HS-5 (cell line): ENCODE data around the gene CEP170B.
"Not testable (repeated sequence)": the region's sequence is repeated elsewhere in the genome, so short reads cannot be mapped to it uniquely, and the experiment has no call there.

ENCODE experiments used
- DNase-seq: peaks from one replicate; pipeline ENCODE4 v3.0.0-alpha.2; 2012; ENCODE audit warnings: low read depth

The CEP170B gene

GRCh38 chr14:104891664-104892530, 26.8 kb downstream of the CEP170B start:
- no peak for DNase-seq

GRCh38 chr14:104892531-104893434, 27.7 kb downstream of the CEP170B start:
- no peak for DNase-seq

- no peak for DNase-seq
These were observed 28.6 kb downstream of the CEP170B start for GRCh38 chr14:104893435-104894207.

DNA sequence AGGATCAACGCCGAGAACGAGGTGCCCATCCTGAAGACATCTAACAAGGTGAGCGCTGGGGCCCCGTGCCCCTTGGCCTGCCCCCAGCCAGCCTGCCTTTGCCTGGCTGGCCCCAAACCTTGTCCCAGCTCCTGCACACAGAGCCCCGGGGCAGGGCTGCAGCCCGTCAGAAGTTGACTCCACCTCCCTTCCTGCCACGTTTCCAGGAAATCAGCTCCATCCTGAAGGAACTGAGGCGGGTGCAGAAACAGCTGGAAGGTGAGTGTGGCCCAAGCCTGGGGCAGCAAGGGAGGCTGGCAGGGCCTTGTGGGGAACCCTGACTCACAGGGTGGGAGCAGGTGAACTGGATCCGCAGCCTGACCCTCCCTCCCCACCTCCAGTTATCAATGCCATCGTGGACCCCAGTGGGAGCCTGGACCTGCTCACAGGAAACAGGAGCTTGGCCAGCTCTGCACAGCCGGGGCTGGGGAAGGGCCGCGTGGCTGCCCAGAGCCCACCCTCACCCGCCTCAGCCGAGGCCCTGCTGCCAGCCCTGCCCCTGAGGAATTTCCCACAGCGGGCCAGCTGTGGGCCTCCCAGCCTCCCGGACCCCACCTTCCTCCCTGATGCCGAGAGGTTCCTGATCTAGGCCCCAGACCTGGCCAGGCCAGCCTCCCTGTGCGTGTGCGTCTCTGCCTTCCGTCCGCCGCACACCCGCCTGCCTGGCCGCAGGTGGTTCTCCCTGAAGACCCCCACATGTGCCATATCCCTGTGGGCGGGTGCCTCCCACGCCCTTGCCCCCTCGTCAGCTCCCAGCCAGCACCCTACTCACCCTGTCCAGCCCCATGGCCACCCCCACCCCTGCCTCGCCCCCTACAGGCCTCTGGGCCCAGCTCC, 29.5 kb downstream of the CEP170B start:
- no peak for DNase-seq

DNA sequence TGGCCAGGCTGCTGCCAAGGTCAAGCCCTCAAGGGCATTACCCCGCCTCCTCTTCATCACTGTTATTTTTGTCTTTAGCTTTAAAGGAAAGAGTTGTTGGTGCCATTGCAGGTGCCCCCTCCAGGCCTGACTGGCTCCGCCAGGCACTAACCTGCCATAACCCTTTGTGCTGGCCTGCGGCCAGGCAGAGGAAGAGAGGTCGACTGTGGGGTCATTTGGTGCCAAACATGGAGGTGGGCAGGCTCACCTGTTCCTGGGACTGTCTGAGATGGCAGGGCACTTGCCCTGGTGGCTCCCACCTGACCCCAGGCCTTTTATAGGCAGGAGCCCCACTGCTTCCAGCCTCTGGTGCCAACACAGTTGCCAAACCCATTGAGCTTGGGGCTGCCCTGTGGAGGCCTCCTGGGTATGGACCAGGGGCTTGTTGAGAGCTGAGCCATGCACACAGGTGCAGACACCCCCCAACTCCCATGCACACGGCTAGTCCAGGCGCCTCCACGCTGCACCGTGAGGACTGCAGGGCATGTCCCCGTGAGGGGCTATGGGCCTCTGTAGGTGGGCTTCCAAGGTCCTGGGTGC, 30.2 kb downstream of the CEP170B start:
- DNase-seq = no peak

GRCh38 chr14:104895786-104896661, 31.0 kb downstream of the CEP170B start:
- no peak for DNase-seq

GRCh38 chr14:104897330-104898194, 32.5 kb downstream of the CEP170B start:
- DNase-seq = no peak

DNA sequence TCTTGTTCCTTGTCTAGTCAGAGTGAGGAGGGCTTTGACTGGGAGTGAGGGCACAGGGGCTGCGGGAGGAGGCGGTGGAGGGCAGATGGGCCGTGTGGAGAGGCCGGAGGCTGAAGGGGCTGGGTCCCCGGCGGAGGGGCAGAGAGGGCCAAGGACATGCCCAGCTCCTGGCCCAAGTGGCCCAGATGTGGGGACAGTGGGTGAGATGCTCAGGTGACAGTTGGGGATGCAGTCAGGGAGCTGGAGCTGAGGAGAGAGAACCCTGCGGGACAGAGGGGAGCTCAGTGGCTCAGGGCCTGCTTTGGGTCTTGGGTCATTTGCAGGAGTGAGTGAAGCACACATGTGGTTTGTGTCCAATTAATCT, 33.1 kb downstream of the CEP170B start:
- no peak for DNase-seq

GRCh38 chr14:104898870-104899510, 33.9 kb downstream of the CEP170B start:
- DNase-seq = no peak

DNA sequence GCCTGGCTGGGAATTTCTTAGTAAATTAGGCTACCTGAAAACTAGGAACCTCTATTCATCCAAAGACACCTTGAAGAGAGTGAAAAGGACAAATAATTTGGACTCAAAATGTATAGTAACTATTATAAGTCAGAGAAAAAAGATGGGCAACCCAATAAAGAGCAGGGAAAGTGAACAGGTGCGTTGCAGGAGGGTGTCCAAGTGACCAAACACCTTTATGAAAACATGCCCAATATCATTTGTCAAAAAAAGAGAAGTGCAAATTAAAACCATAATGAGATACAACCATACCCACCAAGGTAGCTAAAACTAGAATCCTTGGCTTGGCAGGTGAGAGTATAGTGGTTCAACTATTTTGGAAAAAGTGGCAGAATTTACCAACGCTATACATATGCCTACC, 34.7 kb downstream of the CEP170B start:
- DNase-seq = no peak

DNA sequence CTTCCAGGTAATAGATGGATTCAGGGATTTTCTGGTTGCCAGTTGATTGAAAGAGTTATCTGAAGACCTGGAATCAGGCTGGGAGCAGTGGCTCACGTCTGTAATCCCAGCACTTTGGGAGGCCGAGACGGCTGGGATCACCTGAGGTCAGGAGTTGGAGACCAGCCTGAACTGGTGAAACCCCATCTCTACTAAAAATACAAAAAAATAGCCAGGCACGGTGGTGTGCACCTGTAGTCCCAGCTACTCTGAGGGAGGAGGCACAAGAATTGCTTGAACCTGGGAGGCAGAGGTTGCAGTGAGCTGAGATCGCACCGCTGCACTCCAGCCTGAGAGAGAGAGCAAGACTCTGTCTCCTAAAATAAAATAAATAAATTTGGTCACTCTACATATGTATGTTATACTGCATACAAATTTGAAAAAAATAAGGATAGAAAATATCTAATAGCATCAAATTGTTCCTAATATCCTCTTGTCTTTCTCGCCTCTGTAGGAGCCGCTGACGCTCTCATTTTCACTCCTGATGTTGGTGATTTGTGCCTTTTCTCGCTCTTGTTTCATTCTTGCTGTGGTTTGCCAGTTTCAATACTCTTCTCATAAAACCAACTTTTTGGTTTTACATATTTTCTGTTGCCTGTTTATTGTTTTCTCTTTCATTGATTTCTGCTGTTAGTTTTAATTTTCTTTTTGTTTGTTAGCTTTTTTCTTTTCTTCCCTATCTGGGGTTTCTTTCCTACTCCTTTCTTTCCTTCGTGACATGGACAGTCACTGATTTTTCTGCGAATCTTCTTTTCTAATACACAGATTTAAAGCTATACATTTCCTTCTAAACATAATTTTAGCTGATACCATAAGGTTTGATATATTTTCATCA, 35.8 kb downstream of the CEP170B start:
- no peak for DNase-seq

- no peak for DNase-seq
These were observed 38.9 kb downstream of the CEP170B start for GRCh38 chr14:104903990-104904389.

GRCh38 chr14:104904650-104905578, 39.8 kb downstream of the CEP170B start:
- not testable (repeated sequence) for DNase-seq

GRCh38 chr14:104905579-104905933, 40.5 kb downstream of the CEP170B start:
- not testable (repeated sequence) for DNase-seq

- no peak for DNase-seq
These were observed 43.2 kb downstream of the CEP170B start for GRCh38 chr14:104908303-104908702.

DNA sequence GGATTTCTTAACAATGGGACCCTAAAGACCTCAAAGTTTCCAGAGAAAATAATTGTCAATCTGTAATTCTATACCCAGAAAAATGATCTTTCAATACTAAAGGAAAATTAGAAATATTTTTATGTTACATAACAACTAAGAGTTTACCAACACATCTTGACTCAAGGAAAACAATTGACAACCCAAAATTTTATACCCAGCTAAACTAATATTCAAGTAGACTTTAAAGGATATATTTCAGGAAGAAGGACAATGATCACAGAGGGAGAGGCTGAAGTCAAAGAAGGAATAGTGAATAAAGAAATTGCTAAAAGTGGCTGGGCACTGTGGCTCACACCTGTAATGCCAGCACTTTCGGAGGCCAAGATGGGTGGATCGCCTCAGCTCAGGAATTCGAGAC, 47.0 kb downstream of the CEP170B start:
- no peak for DNase-seq
